CD4-positive, alpha-beta T cell (primary cell): ENCODE results near the gene ZXDC. TPM values are rescaled to one million over a fixed set of nuclear protein-coding genes. Genes with fewer than 3 reads are reported as not detected.

Source experiments
- ATAC-seq: fragments of 200-7000 bp; cut with Tn5 transposase; one replicate; pipeline ENCODE4 v1.10.0; 2022; ENCODE audit warnings: mild to moderate bottlenecking; ENCODE audit not compliant: poor library complexity
- CTCF ChIA-PET: fragments of 350-600 bp; sonication (Branson Sonifier 250); formaldehyde crosslinking; loops from one replicate; lab custom pipeline; 2021; ENCODE audit warnings: antibody characterized with exemption, inconsistent platforms; lab: Charles Lee
- POLR2A ChIA-PET: fragments of 350-600 bp; sonication (Branson Sonifier 250); formaldehyde crosslinking; loops from one replicate; lab custom pipeline; 2021; ENCODE audit warnings: antibody characterized with exemption, inconsistent platforms; lab: Charles Lee
- DNase-seq, 14 experiments: peaks; one replicate each; pipeline ENCODE4 v3.0.0-alpha.2; 2013 to 2020; ENCODE audit warnings: mixed read lengths in 2 of 14
- H3K27ac ChIP-seq, 2 donors: one replicate each; pipeline versions ENCODE4 v1.5.1 to v1.7.0; 2013; ENCODE audit warnings: low read length in 2 of 2, low read depth in 1 of 2, mild to moderate bottlenecking in 1 of 2
- H3K27me3 ChIP-seq, 2 experiments: 1 replicate in 1 of 2; 2 replicates in 1 of 2; pipeline versions ENCODE4 v1.6.1 to v1.7.0; 2013; ENCODE audit warnings: low read length in 2 of 2, control low read depth in 1 of 2, mild to moderate bottlenecking in 1 of 2, moderate library complexity in 1 of 2; ENCODE audit not compliant: insufficient read depth in 2 of 2, control insufficient read depth in 1 of 2
- H3K36me3 ChIP-seq: one replicate; pipeline ENCODE4 v1.6.1; 2013; ENCODE audit warnings: low read length, control low read depth; ENCODE audit not compliant: insufficient read depth
- H3K4me1 ChIP-seq: one replicate; pipeline ENCODE4 v1.6.1; 2013; ENCODE audit warnings: low read length, control low read depth; ENCODE audit not compliant: insufficient read depth
- H3K4me3 ChIP-seq: one replicate; pipeline ENCODE4 v1.5.1; 2013; ENCODE audit warnings: mild to moderate bottlenecking, low read length, moderate library complexity
- H3K9me3 ChIP-seq, 2 experiments: 1 replicate in 1 of 2; 2 replicates in 1 of 2; pipeline versions ENCODE4 v1.6.1 to v1.7.0; 2013; ENCODE audit warnings: low read length in 2 of 2, mild to moderate bottlenecking in 2 of 2, control low read depth in 1 of 2, moderate library complexity in 1 of 2; ENCODE audit not compliant: control insufficient read depth in 1 of 2, insufficient read depth in 1 of 2
- H3K27ac Mint-ChIP-seq: one replicate; pipeline ENCODE4 v1.8.0; 2020; ENCODE audit warnings: mixed read lengths
- H3K27me3 Mint-ChIP-seq: one replicate; pipeline ENCODE4 v1.8.0; 2021; ENCODE audit warnings: mixed read lengths
- H3K36me3 Mint-ChIP-seq: one replicate; pipeline ENCODE4 v1.8.0; 2021; ENCODE audit warnings: low read depth, mixed read lengths
- H3K4me1 Mint-ChIP-seq: one replicate; pipeline ENCODE4 v1.8.0; 2021; ENCODE audit warnings: low read depth, mixed read lengths
- H3K4me3 Mint-ChIP-seq: one replicate; pipeline ENCODE4 v1.8.0; 2020; ENCODE audit warnings: mild to moderate bottlenecking, mixed read lengths
- H3K9me3 Mint-ChIP-seq: one replicate; pipeline ENCODE4 v1.8.0; 2020; ENCODE audit warnings: mixed read lengths
- intact Hi-C, 2 experiments: fragments of 100-400 bp; cut with DNase I in 1 of 2; cut with micrococcal nuclease in 1 of 2; formaldehyde crosslinking; loops; one replicate each; pipeline versions ENCODE4 v1.15.1 to v1.9.0; 2023 to 2025; cut with DNase I, micrococcal nuclease
- total RNA-seq, 174 experiments: library from RNA in 2 of 174; stranded (reverse) in 2 of 174; gene quantifications; one replicate each; pipeline ENCODE4 v1.2.3 and lab custom pipeline; 2021 to 2026
- TF ChIP-seq, protein P1 (sequence below): fragments of 200-600 bp; IDR thresholded peaks from one replicate; pipeline ENCODE4 v1.8.0; 2022; ENCODE audit warnings: antibody characterized with exemption, mild to moderate bottlenecking

Gene ZXDC
- total RNA-seq, 2 experiments from 2014 or later = 60.7 to 61.3 TPM

DNA sequence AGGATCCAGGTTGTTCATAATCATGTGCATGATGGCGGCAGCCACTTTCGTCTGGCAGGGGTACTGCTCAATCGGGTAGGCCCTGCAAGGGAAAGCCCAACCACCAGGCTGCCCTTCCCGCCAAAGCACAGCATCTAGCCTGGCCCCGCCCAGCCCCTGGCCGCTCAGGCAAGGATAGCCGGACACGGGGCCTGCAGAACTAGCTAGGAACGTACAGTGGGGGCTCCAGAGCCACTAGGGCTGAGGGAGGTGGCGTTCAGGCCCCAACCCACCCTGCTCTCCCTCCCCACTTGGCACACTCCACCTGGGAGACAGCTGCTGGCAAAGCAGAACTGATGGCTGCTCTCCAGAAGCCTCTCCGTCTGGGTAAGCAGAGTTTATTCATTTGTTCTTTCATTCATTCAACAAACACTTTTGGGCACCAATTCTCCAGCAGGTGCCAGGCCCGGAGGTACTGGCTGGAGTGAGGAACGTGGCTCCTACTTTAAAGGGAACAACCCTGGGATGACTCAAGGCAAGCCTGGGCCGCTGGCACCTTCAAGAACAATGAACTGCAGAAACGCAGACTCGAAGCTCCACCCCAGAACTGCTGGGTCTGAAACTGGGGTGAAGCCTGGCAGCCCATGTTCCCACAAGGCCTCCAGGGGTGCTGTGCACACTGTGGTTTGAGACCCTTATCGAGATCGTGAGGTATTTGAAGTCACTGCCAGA, 34.1 kb upstream of the ZXDC start:
- Mint-ChIP-seq H3K4me3 (no peak overlapping the region), H3K4me1 (no peaks in the 10 kb centered on the region), H3K9me3 (no peaks in the 10 kb centered on the region), H3K36me3 (no peaks in the 10 kb centered on the region), H3K27ac (no peak overlapping the region), H3K27me3 (no peaks in the 10 kb centered on the region)
- no peak overlapping the region for H3K27ac ChIP-seq
- intact Hi-C loops = no loop called here
- TF ChIP-seq, protein P1, sequence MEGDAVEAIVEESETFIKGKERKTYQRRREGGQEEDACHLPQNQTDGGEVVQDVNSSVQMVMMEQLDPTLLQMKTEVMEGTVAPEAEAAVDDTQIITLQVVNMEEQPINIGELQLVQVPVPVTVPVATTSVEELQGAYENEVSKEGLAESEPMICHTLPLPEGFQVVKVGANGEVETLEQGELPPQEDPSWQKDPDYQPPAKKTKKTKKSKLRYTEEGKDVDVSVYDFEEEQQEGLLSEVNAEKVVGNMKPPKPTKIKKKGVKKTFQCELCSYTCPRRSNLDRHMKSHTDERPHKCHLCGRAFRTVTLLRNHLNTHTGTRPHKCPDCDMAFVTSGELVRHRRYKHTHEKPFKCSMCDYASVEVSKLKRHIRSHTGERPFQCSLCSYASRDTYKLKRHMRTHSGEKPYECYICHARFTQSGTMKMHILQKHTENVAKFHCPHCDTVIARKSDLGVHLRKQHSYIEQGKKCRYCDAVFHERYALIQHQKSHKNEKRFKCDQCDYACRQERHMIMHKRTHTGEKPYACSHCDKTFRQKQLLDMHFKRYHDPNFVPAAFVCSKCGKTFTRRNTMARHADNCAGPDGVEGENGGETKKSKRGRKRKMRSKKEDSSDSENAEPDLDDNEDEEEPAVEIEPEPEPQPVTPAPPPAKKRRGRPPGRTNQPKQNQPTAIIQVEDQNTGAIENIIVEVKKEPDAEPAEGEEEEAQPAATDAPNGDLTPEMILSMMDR = no peak
- H3K27me3 ChIP-seq = peaks cover 0 to 3% of the 10 kb centered on the region in 2 experiments
- no peaks in the 10 kb centered on the region for H3K9me3 ChIP-seq
- H3K4me1 ChIP-seq = no peaks in the 10 kb centered on the region
- no peak overlapping the region for H3K4me3 ChIP-seq
- DNase-seq (no peak), ATAC-seq (no peak)
- ChIA-PET POLR2A (no interaction called here), CTCF (no interaction called here)
- no peaks in the 10 kb centered on the region for H3K36me3 ChIP-seq

DNA sequence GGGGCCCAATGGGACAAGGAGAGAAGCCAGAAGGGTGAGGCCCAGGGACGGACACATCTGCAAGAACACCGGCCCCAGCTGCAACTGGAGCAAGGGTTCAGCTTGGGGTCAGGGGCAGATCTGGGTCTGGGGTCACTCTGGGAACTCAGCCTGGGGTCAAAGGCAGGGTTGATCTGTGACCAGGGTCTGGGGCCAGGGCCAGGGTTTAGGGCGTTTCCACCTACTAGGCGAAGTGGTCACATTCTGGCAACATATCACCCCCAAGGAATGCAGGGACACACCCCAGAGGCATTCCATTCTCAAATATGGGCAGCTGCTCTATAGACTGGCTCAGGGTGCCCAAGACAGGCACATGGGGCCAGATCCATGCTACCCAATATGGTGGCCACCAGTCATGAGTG, 32.9 kb upstream of the ZXDC start:
- H3K4me3 ChIP-seq = no peak overlapping the region
- H3K9me3 Mint-ChIP-seq = no peaks in the 10 kb centered on the region
- no peak overlapping the region for H3K27ac Mint-ChIP-seq
- H3K4me3 Mint-ChIP-seq = no peak overlapping the region
- CTCF ChIA-PET = no interaction called here
- no peak overlapping the region for H3K27ac ChIP-seq
- H3K27me3 Mint-ChIP-seq = no peaks in the 10 kb centered on the region
- no peaks in the 10 kb centered on the region for H3K4me1 Mint-ChIP-seq
- TF ChIP-seq, protein P1 = no peak
- no peaks in the 10 kb centered on the region for H3K9me3 ChIP-seq
- no peak for ATAC-seq
- H3K36me3 Mint-ChIP-seq = no peaks in the 10 kb centered on the region
- intact Hi-C loops = no loop called here
- POLR2A ChIA-PET = no interaction called here
- H3K27me3 ChIP-seq = peaks cover 0 to 5% of the 10 kb centered on the region in 2 experiments
- no peaks in the 10 kb centered on the region for H3K36me3 ChIP-seq
- DNase-seq = no peak
- no peaks in the 10 kb centered on the region for H3K4me1 ChIP-seq

DNA sequence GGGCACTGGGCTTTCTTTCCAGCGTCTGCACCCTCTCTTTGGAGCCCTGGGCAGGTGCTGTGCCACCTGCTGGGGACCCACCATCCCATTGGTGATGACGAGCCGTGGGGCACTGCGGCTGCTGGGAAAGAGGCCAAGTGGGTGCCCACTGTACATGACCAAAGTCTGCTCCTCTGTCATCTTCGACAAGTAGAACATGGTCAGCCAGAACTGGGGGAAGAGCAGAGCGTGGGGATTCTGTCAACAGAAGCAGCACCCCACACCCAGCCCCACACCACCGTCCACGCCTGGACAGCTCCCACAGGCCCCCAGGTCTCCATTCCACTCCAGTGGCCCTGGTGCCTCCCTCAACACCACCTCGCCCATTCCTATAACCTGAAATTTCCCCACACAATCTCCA, 32.2 kb upstream of the ZXDC start:
- CTCF ChIA-PET = no interaction called here

More for the DNA sequence above, 32.2 kb upstream of the ZXDC start:
- Histone ChIP-seq H3K27ac (no peak overlapping the region), H3K9me3 (no peaks in the 10 kb centered on the region), H3K27me3 (peaks cover 0 to 5% of the 10 kb centered on the region in 2 experiments), H3K4me1 (no peaks in the 10 kb centered on the region), H3K4me3 (no peak overlapping the region), H3K36me3 (no peaks in the 10 kb centered on the region)
- TF ChIP-seq, protein P1 = no peak
- no peaks in the 10 kb centered on the region for H3K36me3 Mint-ChIP-seq
- no peaks in the 10 kb centered on the region for H3K27me3 Mint-ChIP-seq
- no peak overlapping the region for H3K27ac Mint-ChIP-seq
- no peak overlapping the region for H3K4me3 Mint-ChIP-seq
- POLR2A ChIA-PET = no interaction called here
- H3K4me1 Mint-ChIP-seq = no peaks in the 10 kb centered on the region
- intact Hi-C loops = no loop called here
- no peaks in the 10 kb centered on the region for H3K9me3 Mint-ChIP-seq
- DNase-seq (no peak), ATAC-seq (no peak)
